Measurements from ENCODE around the gene ATP10B. TPM values are rescaled to one million over a fixed set of nuclear protein-coding genes. Genes with fewer than 3 reads are reported as not detected.

The ATP10B gene
- total and polyA plus RNA-seq, 12 donors, result 0.03 to 0.35 (median 0.13) TPM; not detected in 4

- DNase-seq, result no peak
- Histone ChIP-seq H3K9me3 (replicated peaks in 1 of 3) (no peaks in the 10 kb centered on the region), H3K27ac (no peak overlapping the region), H3K4me1 (replicated peaks in 1 of 2) (no peaks in the 10 kb centered on the region), H3K27me3 (no peaks in the 10 kb centered on the region), H3K36me3 (replicated peaks in 1 of 2) (no peaks in the 10 kb centered on the region), H3K4me3 (no peak overlapping the region)
- intact Hi-C loops (cut with DNase I), result no loop called here
- 49 to 63% (median 54%) methylated on average over 4 of the region's 4 CpGs for WGBS, 4 donors
- no peak for TF ChIP-seq POLR2A (IDR thresholded peaks at IDR 0.05)
- TF ChIP-seq CTCF (IDR thresholded peaks at IDR 0.05), result peak in 2 of 6 experiments; percentile 7 to 20
These were observed 64.8 kb downstream of the ATP10B start for GRCh38 chr5:160787240-160787639.

- H3K9me3 ChIP-seq (replicated peaks in 1 of 3), result no peaks in the 10 kb centered on the region
- intact Hi-C loops (cut with DNase I), result no loop called here
- H3K4me1 ChIP-seq (replicated peaks in 1 of 2), result no peaks in the 10 kb centered on the region
- WGBS, 4 donors, result 43 to 52% (median 48%) methylated on average over 9 to 11 of the region's 11 CpGs
- no peaks in the 10 kb centered on the region for H3K36me3 ChIP-seq (replicated peaks in 1 of 2)
- H3K4me3 ChIP-seq, result no peak overlapping the region
- no peaks in the 10 kb centered on the region for H3K27me3 ChIP-seq
- DNase-seq, result no peak
- H3K27ac ChIP-seq, result no peak overlapping the region
- no peak for TF ChIP-seq POLR2A (IDR thresholded peaks at IDR 0.05)
- no peak for TF ChIP-seq CTCF (IDR thresholded peaks at IDR 0.05)
These were observed 77.2 kb downstream of the ATP10B start for GRCh38 chr5:160774666-160775315.

GRCh38 chr5:160773646-160774410 is 78.2 kb downstream of the ATP10B start:
- H3K4me3 ChIP-seq, result no peak overlapping the region
- H3K4me1 ChIP-seq (replicated peaks in 1 of 2), result no peaks in the 10 kb centered on the region
- no peak for DNase-seq
- TF ChIP-seq POLR2A (IDR thresholded peaks at IDR 0.05) (no peak), CTCF (IDR thresholded peaks at IDR 0.05) (no peak)
- H3K27me3 ChIP-seq, result no peaks in the 10 kb centered on the region
- H3K9me3 ChIP-seq (replicated peaks in 1 of 3), result no peaks in the 10 kb centered on the region
- WGBS, 4 donors, result 52 to 71% (median 63%) methylated on average over 9 to 10 of the region's 10 CpGs
- H3K36me3 ChIP-seq (replicated peaks in 1 of 2), result no peaks in the 10 kb centered on the region
- intact Hi-C loops (cut with DNase I), result no loop called here
- H3K27ac ChIP-seq, result no peak overlapping the region

- DNase-seq, result no peak
- WGBS, 4 donors, result 59 to 72% (median 70%) methylated on average over 7 of the region's 7 CpGs
- no peak for TF ChIP-seq POLR2A (IDR thresholded peaks at IDR 0.05)
- TF ChIP-seq CTCF (IDR thresholded peaks at IDR 0.05), result no peak
- H3K9me3 ChIP-seq (replicated peaks in 1 of 3), result no peaks in the 10 kb centered on the region
- intact Hi-C loops (cut with DNase I), result no loop called here
- H3K27me3 ChIP-seq, result no peaks in the 10 kb centered on the region
- no peak overlapping the region for H3K27ac ChIP-seq
- H3K4me3 ChIP-seq, result no peak overlapping the region
- H3K4me1 ChIP-seq (replicated peaks in 1 of 2), result no peaks in the 10 kb centered on the region
- no peaks in the 10 kb centered on the region for H3K36me3 ChIP-seq (replicated peaks in 1 of 2)
These were observed 79.2 kb downstream of the ATP10B start for GRCh38 chr5:160772854-160773253.

Data from adrenal gland (tissue), 12 donors.